SKM-1 (cell line): ENCODE measurements around the gene ANKRD33B.
"Not testable (repeated sequence)": the region's sequence is repeated elsewhere in the genome, so short reads cannot be mapped to it uniquely, and the experiment has no call there.

ENCODE experiments used
- DNase-seq: peaks from one replicate; lab custom pipeline; 2025; ENCODE audit not compliant: unreplicated experiment; lab: John Stamatoyannopoulos, UW

Gene ANKRD33B

GRCh38 chr5:10556289-10556807 lies 7.5 kb upstream of the ANKRD33B start:
- no peak for DNase-seq

- no peak for DNase-seq
Observed at GRCh38 chr5:10556893-10557746, 6.8 kb upstream of the ANKRD33B start.

GRCh38 chr5:10559151-10559550 lies 4.7 kb upstream of the ANKRD33B start:
- DNase-seq: no peak

- DNase-seq: no peak
Observed at GRCh38 chr5:10559871-10560270, 4.0 kb upstream of the ANKRD33B start.

- DNase-seq: no peak
Observed at GRCh38 chr5:10562201-10563109, 1.4 kb upstream of the ANKRD33B start.

GRCh38 chr5:10563110-10563944 lies 543 bp upstream of the ANKRD33B start:
- no peak for DNase-seq

GRCh38 chr5:10564838-10565784 lies 1.2 kb downstream of the ANKRD33B start:
- no peak for DNase-seq

GRCh38 chr5:10565785-10566542 lies 2.1 kb downstream of the ANKRD33B start:
- no peak for DNase-seq

GRCh38 chr5:10566543-10567068 lies 2.7 kb downstream of the ANKRD33B start:
- no peak for DNase-seq

GRCh38 chr5:10567121-10567591 lies 3.3 kb downstream of the ANKRD33B start:
- no peak for DNase-seq

GRCh38 chr5:10567781-10568321 lies 4.0 kb downstream of the ANKRD33B start:
- no peak for DNase-seq

GRCh38 chr5:10570540-10570939 lies 6.7 kb downstream of the ANKRD33B start:
- not testable (repeated sequence) for DNase-seq

- no peak for DNase-seq
Observed at GRCh38 chr5:10572451-10572850, 8.6 kb downstream of the ANKRD33B start.

- no peak for DNase-seq
Observed at GRCh38 chr5:10573487-10574145, 9.7 kb downstream of the ANKRD33B start.

- not testable (repeated sequence) for DNase-seq
Observed at GRCh38 chr5:10574879-10575278, 11.0 kb downstream of the ANKRD33B start.

GRCh38 chr5:10576121-10576789 lies 12.4 kb downstream of the ANKRD33B start:
- DNase-seq: no peak

GRCh38 chr5:10576790-10577189 lies 12.9 kb downstream of the ANKRD33B start:
- no peak for DNase-seq
